Middle frontal gyrus (tissue), 1 donor: ENCODE results near the gene ALDH4A1.
"Not testable (repeated sequence)": the region's sequence is repeated elsewhere in the genome, so short reads cannot be mapped to it uniquely, and the experiment has no call there.

ENCODE experiments used
- DNase-seq: peaks from one replicate; pipeline ENCODE4 v3.0.0-alpha.2; 2015; ENCODE audit warnings: low spot score; ENCODE audit errors: extremely low spot score

ALDH4A1 gene

GRCh38 chr1:18858070-18858688, 44.2 kb downstream of the ALDH4A1 start:
- DNase-seq: no peak

- no peak for DNase-seq
Measured at GRCh38 chr1:18856435-18856834, 45.9 kb downstream of the ALDH4A1 start.

- no peak for DNase-seq
Measured at GRCh38 chr1:18855573-18855972, 46.8 kb downstream of the ALDH4A1 start.

- no peak for DNase-seq
Measured at GRCh38 chr1:18854331-18855025, 47.9 kb downstream of the ALDH4A1 start.

GRCh38 chr1:18852501-18852900, 49.9 kb downstream of the ALDH4A1 start:
- DNase-seq: no peak

- DNase-seq: no peak
Measured at GRCh38 chr1:18849261-18849711, 53.1 kb downstream of the ALDH4A1 start.

GRCh38 chr1:18847723-18848122, 54.6 kb downstream of the ALDH4A1 start:
- not testable (repeated sequence) for DNase-seq

- no peak for DNase-seq
Measured at GRCh38 chr1:18840145-18840544, 62.2 kb downstream of the ALDH4A1 start.

- DNase-seq: no peak
Measured at GRCh38 chr1:18836654-18837053, 65.7 kb downstream of the ALDH4A1 start.

- DNase-seq: not testable (repeated sequence)
Measured at GRCh38 chr1:18832319-18832718, 70.0 kb downstream of the ALDH4A1 start.

- DNase-seq: no peak
Measured at GRCh38 chr1:18831656-18832055, 70.7 kb downstream of the ALDH4A1 start.

- no peak for DNase-seq
Measured at GRCh38 chr1:18830596-18830995, 71.8 kb downstream of the ALDH4A1 start.

GRCh38 chr1:18829671-18830070, 72.7 kb downstream of the ALDH4A1 start:
- no peak for DNase-seq

- DNase-seq: no peak
Measured at GRCh38 chr1:18828224-18828623, 74.1 kb downstream of the ALDH4A1 start.

- no peak for DNase-seq
Measured at GRCh38 chr1:18823438-18823837, 78.9 kb downstream of the ALDH4A1 start.
